ENCODE data around the gene NUPR1.
"Not testable (repeated sequence)": the region's sequence is repeated elsewhere in the genome, so short reads cannot be mapped to it uniquely, and the experiment has no call there.

Gene NUPR1

GRCh38 chr16:28554634-28555423 lies 16.1 kb upstream of the NUPR1 start:
- DNase-seq (ENCODE audit: low read depth in 2 of 2) = no peak

DNA sequence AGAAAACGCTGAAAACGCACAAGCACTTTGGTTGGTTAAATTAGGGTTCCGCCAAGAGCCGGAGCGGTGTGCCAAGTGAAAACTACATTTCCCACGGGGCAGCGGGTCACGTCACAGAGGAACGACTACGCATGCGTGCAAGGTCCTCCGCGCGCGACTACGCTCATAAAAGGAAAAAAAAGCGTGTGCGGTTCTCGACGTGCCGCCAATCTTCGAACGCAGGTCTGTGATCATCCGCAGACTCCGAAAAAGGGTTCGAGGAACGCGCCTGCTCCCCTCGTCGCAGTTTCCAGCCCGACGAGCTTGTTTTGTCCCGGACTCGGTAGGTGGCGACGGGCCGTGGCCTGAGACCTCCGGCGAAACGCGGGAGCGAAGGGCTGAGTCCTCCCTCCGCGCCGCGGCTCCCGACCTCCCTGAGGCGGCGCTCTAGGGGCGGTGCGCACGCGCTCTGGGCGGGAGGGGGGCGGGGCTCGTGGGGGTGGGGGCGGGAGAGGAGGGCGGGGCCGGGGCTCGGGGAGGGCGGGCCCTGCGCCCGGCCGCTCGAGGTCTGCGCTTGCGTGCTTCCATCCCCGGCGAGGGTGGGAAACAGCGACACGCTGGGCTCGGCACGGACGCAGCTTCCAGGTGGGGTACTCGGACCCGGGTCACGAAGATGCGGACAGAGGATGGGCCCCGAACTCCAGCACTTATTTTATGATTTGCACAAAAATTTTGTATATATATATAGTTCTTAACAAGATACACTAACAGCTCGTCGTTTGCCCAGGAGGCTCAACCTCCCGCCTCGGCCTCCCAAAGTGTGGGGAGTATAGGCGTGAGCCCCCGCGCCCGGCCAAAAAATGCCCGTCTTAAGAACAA lies 15.2 kb upstream of the NUPR1 start, which contains the start of gene SGF29:
Gene SGF29, plus strand, starts transcription at position 145 of the 858 bp plus-strand sequence. CDS start 27,150 bp downstream, outside the sequence.
- peak; percentile 86 to 87 for DNase-seq (ENCODE audit: low read depth in 2 of 2)

DNA sequence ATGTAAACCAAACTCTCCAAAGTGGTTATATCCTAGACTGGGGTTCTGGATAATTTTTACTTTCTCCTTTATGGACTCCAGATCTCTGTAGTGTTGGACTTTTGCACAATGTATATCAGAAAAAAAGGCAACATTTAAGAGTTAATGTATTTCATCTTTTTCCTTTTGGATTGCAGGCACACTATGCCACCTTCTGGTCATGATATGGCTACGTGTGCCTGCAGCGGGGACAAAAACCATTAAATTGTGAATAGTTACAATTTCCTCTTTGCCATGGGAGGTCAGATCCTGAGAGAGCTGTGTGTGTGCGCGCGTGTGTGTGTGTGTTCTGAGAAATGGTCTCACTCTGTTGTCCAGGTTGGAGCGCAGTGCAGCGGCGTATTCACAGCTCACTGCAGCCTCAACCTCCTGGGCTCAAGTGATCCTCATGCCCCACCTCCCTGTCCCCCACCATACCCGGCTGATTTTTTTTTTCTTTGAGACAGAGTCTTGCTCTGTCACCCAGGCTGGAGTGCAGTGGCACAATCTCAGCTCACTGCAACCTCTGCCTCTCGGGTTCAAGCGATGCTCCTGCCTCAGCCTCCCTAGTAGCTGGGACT lies 10.6 kb upstream of the NUPR1 start:
- DNase-seq (ENCODE audit: low read depth in 2 of 2) = no peak

DNA sequence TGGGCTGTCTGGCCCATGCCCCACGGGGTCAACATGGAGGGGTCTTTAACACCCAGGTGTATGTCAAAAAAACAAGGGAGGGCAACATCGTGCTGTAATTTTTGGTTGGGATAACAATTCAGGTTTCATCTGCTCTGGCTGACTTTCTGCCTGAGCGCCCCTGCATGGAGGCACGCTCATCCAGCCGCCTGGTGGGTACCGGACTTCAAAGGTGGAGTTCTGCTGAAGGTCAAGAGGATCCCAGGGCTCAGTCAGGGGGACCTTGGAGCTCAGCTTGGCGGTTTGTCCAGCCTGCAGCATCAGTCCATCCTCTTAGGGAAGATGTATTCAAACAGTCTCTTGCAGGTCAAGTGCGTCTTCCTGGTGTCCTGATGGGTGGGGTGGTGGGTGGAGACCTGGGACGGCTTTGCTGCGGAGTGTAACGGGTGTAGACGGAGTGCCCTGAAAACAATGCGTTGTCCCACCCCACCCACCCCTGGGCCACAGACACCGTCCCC lies 9.6 kb upstream of the NUPR1 start:
- no peak for DNase-seq (ENCODE audit: low read depth in 2 of 2)

GRCh38 chr16:28546626-28547025 lies 7.9 kb upstream of the NUPR1 start:
- no peak for DNase-seq (ENCODE audit: low read depth in 2 of 2)

- DNase-seq (ENCODE audit: low read depth in 2 of 2) = not testable (repeated sequence)
These were observed 7.2 kb upstream of the NUPR1 start for GRCh38 chr16:28545964-28546363.

- no peak for DNase-seq (ENCODE audit: low read depth in 2 of 2)
These were observed 6.2 kb upstream of the NUPR1 start for GRCh38 chr16:28544998-28545397.

GRCh38 chr16:28543072-28543471 lies 4.3 kb upstream of the NUPR1 start:
- no peak for DNase-seq (ENCODE audit: low read depth in 2 of 2)

DNA sequence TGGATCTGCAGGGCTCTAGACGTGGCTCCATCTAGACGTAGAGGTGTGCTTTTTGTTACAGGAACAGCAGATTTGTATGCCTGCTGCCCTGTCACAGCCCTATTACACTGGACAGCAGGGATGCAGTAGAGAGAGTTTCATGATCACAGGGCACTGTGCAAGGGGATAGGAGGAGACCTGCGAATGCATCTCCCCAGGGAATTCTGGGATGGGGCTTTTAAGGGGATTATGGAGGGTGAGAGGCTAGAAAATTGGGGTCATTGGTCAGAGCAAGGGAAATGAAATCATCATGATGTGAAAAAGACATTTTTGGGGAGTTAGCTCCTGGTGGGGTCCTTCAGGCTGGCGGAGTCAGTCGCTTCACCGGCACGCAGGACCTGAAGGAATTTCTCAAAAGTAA lies 3.9 kb upstream of the NUPR1 start:
- DNase-seq (ENCODE audit: low read depth in 2 of 2) = no peak

- DNase-seq (ENCODE audit: low read depth in 2 of 2) = no peak
These were observed 1.6 kb upstream of the NUPR1 start for GRCh38 chr16:28540346-28540745.

DNA sequence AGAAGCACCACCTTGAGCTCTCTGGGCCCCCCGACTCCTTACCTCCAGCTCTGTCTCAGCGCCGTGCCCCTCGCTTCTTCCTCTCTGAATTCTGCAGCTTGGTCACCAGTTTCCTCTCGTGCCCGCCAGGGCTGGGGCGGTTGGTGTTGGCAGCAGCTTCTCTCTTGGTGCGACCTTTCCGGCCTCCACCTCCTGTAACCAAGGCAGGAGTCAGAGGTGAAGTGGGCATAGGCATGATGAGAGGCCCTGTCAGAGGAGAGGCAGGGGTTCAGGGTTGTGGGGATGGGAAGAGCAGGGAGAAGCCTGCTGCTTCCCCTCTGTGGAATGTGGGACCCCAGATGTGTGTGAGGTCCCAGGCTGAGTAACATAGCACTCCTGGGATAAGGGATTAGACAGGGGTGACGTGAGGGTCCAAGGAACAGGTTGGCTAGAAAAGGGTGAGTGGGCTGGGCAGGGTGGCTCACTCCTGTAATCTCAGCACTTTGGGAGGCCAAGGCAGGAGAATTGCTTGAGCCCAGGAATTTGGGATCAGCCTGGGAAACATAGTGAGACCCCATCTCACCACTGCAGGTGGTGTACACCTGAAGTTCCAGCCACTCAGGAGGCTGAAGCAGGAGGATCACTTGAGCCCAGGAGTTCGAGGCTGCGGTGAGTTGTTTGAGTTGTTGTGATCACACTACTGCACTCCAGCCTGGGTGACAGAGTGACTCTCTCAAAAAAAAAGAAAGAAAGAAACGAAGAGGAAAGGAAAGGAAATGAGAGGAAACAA lies 626 bp downstream of the NUPR1 start:
- no peak for DNase-seq (ENCODE audit: low read depth in 2 of 2)

DNA sequence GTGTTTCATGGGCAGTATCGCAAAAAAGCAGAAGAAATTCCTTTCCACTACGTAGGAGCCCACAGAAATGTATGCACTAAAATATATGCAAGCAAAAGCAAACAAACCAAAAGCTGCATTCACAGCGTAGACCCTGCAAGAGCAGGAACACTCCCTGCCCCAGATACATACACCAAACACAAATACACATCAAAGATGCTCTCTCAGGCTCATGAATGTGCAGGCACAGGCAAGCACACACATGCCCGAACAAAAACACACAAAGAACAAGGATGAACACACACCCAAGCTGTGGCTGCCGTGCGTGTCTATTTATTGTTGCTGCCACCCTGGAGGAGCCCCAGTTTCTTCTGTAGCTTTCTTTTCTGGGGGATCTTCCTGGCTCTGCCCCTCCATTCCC lies 1.7 kb downstream of the NUPR1 start:
- no peak for DNase-seq (ENCODE audit: low read depth in 2 of 2)

GRCh38 chr16:28534542-28535373 lies 4.0 kb downstream of the NUPR1 start:
- DNase-seq (ENCODE audit: low read depth in 2 of 2) = peak; percentile 11 to 19

GRCh38 chr16:28532940-28533647 lies 5.7 kb downstream of the NUPR1 start:
- DNase-seq (ENCODE audit: low read depth in 2 of 2) = no peak

GRCh38 chr16:28531777-28532744 lies 6.7 kb downstream of the NUPR1 start:
- DNase-seq (ENCODE audit: low read depth in 2 of 2) = no peak

- no peak for DNase-seq (ENCODE audit: low read depth in 2 of 2)
These were observed 9.7 kb downstream of the NUPR1 start for GRCh38 chr16:28529124-28529523.

- DNase-seq (ENCODE audit: low read depth in 2 of 2) = no peak
These were observed 10.3 kb downstream of the NUPR1 start for GRCh38 chr16:28528463-28528867.

GRCh38 chr16:28527985-28528384 lies 10.8 kb downstream of the NUPR1 start:
- no peak for DNase-seq (ENCODE audit: low read depth in 2 of 2)
